ENCODE measurements around the gene SND1.

The SND1 gene

DNA sequence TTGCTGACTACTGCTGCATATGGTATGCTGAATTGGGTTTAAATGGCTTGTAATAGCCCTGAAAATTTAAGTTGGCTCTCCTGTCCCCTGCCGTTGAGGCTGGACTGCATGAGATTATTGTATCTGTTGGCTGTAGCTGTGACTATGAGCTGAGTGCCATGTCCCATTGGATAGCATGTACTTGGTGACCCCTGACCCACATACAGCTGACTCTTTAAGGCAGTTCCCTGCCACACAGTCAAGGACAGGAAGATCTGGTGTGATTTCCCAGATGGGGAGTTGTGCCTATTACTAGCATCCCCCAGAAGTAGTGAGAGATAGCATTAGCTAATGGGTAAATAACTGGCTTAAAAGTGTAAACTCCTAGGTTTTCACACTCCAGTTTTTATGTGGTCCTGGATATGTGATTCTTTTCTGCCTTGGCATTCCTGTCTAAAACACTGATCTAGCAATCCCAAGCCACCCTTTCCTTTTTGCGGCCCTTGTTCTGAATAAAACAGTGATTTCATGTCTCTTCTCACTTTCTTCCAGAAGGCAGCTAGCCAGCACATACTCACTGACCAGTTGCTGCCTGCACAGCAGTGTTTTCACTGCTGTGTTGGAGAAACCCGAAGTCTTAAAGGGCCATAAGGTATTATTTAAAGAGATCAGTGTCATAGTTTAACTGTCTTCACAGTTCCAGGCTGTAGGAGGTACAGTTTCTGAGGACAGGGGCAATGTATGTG is 343.3 kb downstream of the SND1 start:
- no peaks in the 10 kb centered on the region for H3F3A ChIP-seq (ENCODE audit: insufficient read depth)
- H3K4me2 ChIP-seq (ENCODE audit: low read depth, low read length, poor library complexity, severe bottlenecking) = no peak overlapping the region
- H3K9me2 ChIP-seq (replicated peaks; ENCODE audit: insufficient read depth, low read length) = no peaks in the 10 kb centered on the region
- no peaks in the 10 kb centered on the region for H4K20me1 ChIP-seq (ENCODE audit: low read depth, low read length)
- no peak overlapping the region for H3K27ac ChIP-seq (ENCODE audit: low read depth, low read length)
- H2AFZ ChIP-seq (ENCODE audit: low read depth, low read length, severe bottlenecking) = no peak overlapping the region
- H3K4me3 ChIP-seq (ENCODE audit: insufficient read depth, low read length, poor library complexity, severe bottlenecking) = no peak overlapping the region
- no peaks in the 10 kb centered on the region for H3K9me3 ChIP-seq (ENCODE audit: insufficient read depth, low read length)
- TF ChIP-seq, protein P1, sequence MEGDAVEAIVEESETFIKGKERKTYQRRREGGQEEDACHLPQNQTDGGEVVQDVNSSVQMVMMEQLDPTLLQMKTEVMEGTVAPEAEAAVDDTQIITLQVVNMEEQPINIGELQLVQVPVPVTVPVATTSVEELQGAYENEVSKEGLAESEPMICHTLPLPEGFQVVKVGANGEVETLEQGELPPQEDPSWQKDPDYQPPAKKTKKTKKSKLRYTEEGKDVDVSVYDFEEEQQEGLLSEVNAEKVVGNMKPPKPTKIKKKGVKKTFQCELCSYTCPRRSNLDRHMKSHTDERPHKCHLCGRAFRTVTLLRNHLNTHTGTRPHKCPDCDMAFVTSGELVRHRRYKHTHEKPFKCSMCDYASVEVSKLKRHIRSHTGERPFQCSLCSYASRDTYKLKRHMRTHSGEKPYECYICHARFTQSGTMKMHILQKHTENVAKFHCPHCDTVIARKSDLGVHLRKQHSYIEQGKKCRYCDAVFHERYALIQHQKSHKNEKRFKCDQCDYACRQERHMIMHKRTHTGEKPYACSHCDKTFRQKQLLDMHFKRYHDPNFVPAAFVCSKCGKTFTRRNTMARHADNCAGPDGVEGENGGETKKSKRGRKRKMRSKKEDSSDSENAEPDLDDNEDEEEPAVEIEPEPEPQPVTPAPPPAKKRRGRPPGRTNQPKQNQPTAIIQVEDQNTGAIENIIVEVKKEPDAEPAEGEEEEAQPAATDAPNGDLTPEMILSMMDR (IDR thresholded peaks at IDR 0.05; ENCODE audit: insufficient read depth, low read length, poor library complexity, severe bottlenecking) = no peak
- no peak for TF ChIP-seq EZH2phosphoT487 (conservative IDR thresholded peaks at IDR 0.05; ENCODE audit: low read length)
- H3K27me3 ChIP-seq (ENCODE audit: low read length) = no peaks in the 10 kb centered on the region
- no peak overlapping the region for H3K9ac ChIP-seq (ENCODE audit: low read length)
- H3K36me3 ChIP-seq (ENCODE audit: low read length) = no peaks in the 10 kb centered on the region; the same call in 1 of the 2 replicates
- no peaks in the 10 kb centered on the region for H3K79me2 ChIP-seq (ENCODE audit: insufficient read depth, low read length)

DNA sequence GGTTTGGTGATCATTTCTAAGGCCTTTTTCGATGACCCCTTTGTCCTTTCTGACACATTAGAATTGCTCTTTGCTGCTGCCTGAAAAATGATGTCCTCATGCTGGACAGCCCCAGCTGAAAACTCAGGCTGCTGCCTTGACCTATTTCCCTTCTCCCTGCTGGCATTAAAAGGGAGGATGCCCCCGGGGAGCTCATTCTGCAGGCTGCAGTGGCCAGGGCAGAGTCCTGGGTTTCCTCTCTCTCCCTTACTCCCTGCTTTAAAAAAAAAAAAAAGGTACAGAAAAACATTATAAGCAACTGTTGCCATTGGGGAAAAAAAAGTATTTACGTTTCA is 343.9 kb downstream of the SND1 start:
- H3K9ac ChIP-seq (ENCODE audit: low read length) = no peak overlapping the region
- H3K4me2 ChIP-seq (ENCODE audit: low read depth, low read length, poor library complexity, severe bottlenecking) = no peak overlapping the region
- no peak overlapping the region for H3K27ac ChIP-seq (ENCODE audit: low read depth, low read length)
- no peaks in the 10 kb centered on the region for H3K9me3 ChIP-seq (ENCODE audit: insufficient read depth, low read length)
- no peaks in the 10 kb centered on the region for H3K79me2 ChIP-seq (ENCODE audit: insufficient read depth, low read length)
- no peaks in the 10 kb centered on the region; the same call in 1 of the 2 replicates for H3K36me3 ChIP-seq (ENCODE audit: low read length)
- no peak overlapping the region for H2AFZ ChIP-seq (ENCODE audit: low read depth, low read length, severe bottlenecking)
- H4K20me1 ChIP-seq (ENCODE audit: low read depth, low read length) = no peaks in the 10 kb centered on the region
- no peaks in the 10 kb centered on the region for H3K27me3 ChIP-seq (ENCODE audit: low read length)
- TF ChIP-seq, protein P1 (IDR thresholded peaks at IDR 0.05; ENCODE audit: insufficient read depth, low read length, poor library complexity, severe bottlenecking) = no peak
- TF ChIP-seq EZH2phosphoT487 (conservative IDR thresholded peaks at IDR 0.05; ENCODE audit: low read length) = no peak
- no peaks in the 10 kb centered on the region for H3F3A ChIP-seq (ENCODE audit: insufficient read depth)
- H3K9me2 ChIP-seq (replicated peaks; ENCODE audit: insufficient read depth, low read length) = no peaks in the 10 kb centered on the region
- no peak overlapping the region for H3K4me3 ChIP-seq (ENCODE audit: insufficient read depth, low read length, poor library complexity, severe bottlenecking)

DNA sequence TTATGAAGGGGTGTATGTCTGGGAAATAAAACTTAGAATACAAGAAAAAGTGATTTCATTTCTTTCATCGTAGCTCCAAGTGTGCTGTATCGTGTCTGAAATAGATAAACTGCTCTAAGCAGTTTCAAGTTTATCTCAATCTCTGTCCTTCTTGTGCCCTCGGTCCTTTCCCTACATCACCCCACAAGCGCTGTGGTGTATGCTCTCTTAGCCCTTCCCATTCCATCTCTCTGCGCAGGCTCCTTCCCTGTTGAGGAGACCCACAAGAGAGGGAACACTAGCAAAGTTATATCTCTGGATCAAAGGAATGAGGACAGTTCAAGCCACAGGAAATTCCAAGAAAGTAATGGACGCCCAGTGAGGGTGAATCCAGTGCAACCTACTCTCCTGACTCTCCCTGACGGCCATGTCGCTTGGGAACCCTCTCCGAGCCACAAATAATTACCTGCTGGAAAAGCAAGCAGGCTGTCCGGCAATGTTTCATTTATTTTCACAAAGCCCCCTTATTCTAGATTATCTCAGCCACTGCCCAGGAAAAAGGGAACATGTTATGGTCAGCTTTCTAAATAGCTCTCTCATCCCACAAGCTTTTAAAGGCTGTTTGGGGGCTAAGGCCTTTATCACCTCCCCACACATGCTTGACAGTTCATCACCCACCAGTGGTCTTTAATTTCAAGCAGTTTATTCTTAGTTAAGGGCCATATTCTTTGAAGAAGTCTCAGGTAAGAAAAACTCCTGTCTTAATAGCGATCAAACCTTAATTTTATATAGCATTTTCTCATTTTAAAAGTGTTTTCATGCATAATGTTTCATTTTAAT is 344.5 kb downstream of the SND1 start:
- H3F3A ChIP-seq (ENCODE audit: insufficient read depth) = no peaks in the 10 kb centered on the region
- H3K9me3 ChIP-seq (ENCODE audit: insufficient read depth, low read length) = no peaks in the 10 kb centered on the region
- H3K4me3 ChIP-seq (ENCODE audit: insufficient read depth, low read length, poor library complexity, severe bottlenecking) = no peak overlapping the region
- no peak overlapping the region for H2AFZ ChIP-seq (ENCODE audit: low read depth, low read length, severe bottlenecking)
- no peaks in the 10 kb centered on the region; the same call in 1 of the 2 replicates for H3K36me3 ChIP-seq (ENCODE audit: low read length)
- H3K9ac ChIP-seq (ENCODE audit: low read length) = no peak overlapping the region
- no peaks in the 10 kb centered on the region for H3K79me2 ChIP-seq (ENCODE audit: insufficient read depth, low read length)
- no peaks in the 10 kb centered on the region for H4K20me1 ChIP-seq (ENCODE audit: low read depth, low read length)
- no peaks in the 10 kb centered on the region for H3K9me2 ChIP-seq (replicated peaks; ENCODE audit: insufficient read depth, low read length)
- no peak overlapping the region for H3K4me2 ChIP-seq (ENCODE audit: low read depth, low read length, poor library complexity, severe bottlenecking)
- H3K27me3 ChIP-seq (ENCODE audit: low read length) = no peaks in the 10 kb centered on the region
- H3K27ac ChIP-seq (ENCODE audit: low read depth, low read length) = no peak overlapping the region
- TF ChIP-seq, protein P1 (IDR thresholded peaks at IDR 0.05; ENCODE audit: insufficient read depth, low read length, poor library complexity, severe bottlenecking) = no peak
- TF ChIP-seq EZH2phosphoT487 (conservative IDR thresholded peaks at IDR 0.05; ENCODE audit: low read length) = no peak

Data from SU-DHL-6 (cell line).